ENCODE data around the gene NR0B2.
A peak's percentile ranks its signal among the peaks of the same experiment; 100 is the strongest.

Gene NR0B2

DNA sequence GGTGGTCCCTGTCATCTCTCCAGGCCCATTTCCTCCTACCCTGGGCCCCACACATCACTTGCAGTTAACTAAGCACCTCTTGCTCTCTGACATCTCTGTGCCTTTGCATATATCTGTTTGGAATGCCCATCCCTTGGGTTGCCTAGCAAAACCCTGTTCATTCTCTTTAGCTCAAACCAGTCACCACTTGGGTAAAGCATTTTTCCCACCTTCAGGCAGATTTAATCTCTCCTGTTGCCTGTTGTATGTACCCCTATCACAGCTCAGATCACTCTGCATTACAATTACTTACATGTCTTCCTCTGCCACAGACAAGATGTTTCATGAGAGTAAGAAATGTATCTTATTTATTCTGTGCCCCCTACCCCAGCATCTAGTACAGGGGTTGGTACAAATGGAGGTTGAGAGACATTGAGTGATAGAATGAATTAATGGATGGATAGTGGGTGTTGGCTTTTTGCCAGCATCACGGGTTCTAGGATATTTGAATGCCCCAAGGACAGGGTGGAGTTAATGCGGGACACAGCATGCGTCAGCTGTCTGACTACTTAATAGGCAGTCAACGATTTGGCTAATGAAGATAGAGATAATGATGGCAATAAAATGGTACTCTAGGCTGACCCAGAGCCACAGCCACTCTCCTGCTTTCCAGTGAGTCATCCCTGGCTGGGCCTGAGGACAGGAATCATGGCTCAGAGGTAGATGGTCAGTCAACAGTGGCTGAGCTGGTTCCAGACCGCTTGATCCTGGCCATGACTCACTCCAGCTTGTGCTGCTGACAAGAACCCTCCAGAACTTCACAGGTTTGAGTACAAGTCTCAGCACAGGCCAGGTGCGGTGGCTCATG is 6.5 kb downstream of the NR0B2 start:
- Histone ChIP-seq H2BK120ac (ENCODE audit: low read depth, low read length) (no peak overlapping the region), H3K4me2 (ENCODE audit: low read length, poor library complexity, severe bottlenecking) (no peak overlapping the region), H3K79me1 (replicated peaks; ENCODE audit: low read length, poor library complexity, severe bottlenecking) (no peaks in the 10 kb centered on the region), H3K9me3 (ENCODE audit: control insufficient read depth, low read length) (no peaks in the 10 kb centered on the region), H3K4ac (ENCODE audit: low read depth in 1 of 2, low read length in 2 of 2) (no peak overlapping the region), H4K8ac (ENCODE audit: low read length) (no peak overlapping the region), H3K9ac (ENCODE audit: low read length) (peak overlapping the region; percentile 8), H3K27me3 (ENCODE audit: control insufficient read depth in 1 of 2, insufficient read depth in 1 of 2, low read length in 2 of 2) (no peaks in the 10 kb centered on the region), H2BK15ac (ENCODE audit: low read depth, poor library complexity, severe bottlenecking) (no peak overlapping the region), H3K14ac (ENCODE audit: low read length in 2 of 2) (no peak overlapping the region), H3K36me3 (ENCODE audit: control insufficient read depth in 1 of 2, insufficient read depth in 2 of 2, low read depth in 1 of 2, low read length in 2 of 2) (peaks cover 0 to 4% of the 10 kb centered on the region in 2 experiments), H4K91ac (ENCODE audit: low read length) (no peak overlapping the region), H2AFZ (ENCODE audit: low read depth, low read length) (peak overlapping the region; percentile 56), H2BK12ac (ENCODE audit: low read length in 2 of 2) (no peak overlapping the region), H3K4me1 (ENCODE audit: control insufficient read depth, insufficient read depth, low read depth, low read length) (peaks cover 14% of the 10 kb centered on the region), H3K4me3 (ENCODE audit: insufficient read depth in 1 of 2, low read depth in 1 of 2, low read length in 2 of 2) (no peak overlapping the region), H2BK5ac (ENCODE audit: low read depth, low read length, poor library complexity, severe bottlenecking) (no peak overlapping the region), H3K18ac (ENCODE audit: low read depth in 1 of 2, low read length in 2 of 2) (no peak overlapping the region), H3K23ac (ENCODE audit: low read length in 2 of 2) (no peak overlapping the region), H2AK5ac (ENCODE audit: low read length, severe bottlenecking) (no peak overlapping the region), H3K27ac (ENCODE audit: low read length, poor library complexity, severe bottlenecking) (no peak overlapping the region)
- peak; percentile 84 for DNase-seq
- 33% methylated on average over 6 of the region's 6 CpGs for WGBS

DNA sequence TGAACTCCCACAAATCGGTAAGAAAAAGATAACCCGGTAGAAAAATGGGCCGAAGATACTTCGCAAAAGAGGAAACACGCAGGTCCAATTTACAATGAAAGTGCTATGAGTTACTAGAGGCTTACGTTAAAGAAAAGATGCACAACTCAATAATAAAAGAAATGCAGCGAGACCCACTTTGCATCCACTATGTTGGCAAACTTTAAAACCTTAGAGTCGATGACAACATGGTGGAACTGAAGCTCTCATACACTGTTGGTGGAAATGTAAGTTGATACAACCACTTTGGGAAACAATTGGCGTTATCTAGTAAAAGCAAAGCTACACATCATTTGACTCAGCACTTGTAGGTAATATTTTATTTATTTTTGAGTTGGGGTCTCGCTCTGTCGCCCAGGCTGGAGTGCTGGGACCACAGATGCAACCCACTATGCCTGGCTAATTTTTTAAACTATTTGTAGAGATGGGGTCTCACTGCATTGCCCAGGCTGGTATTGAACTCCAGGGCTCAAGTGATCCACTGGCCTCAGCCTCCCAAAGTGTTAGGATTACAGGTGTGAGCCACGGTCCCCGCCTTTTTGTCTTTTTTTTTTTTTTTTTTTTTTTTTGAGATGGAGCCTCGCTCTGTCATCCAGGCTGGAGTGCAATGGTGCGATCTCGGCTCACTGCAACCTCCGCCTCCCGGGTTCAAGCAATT is 12.8 kb downstream of the NR0B2 start:
- H2AK5ac ChIP-seq (ENCODE audit: low read length, severe bottlenecking), result no peak overlapping the region
- H3K27me3 ChIP-seq (ENCODE audit: control insufficient read depth in 1 of 2, insufficient read depth in 1 of 2, low read length in 2 of 2), result no peaks in the 10 kb centered on the region
- no peak overlapping the region for H2AFZ ChIP-seq (ENCODE audit: low read depth, low read length)
- H3K27ac ChIP-seq (ENCODE audit: low read length, poor library complexity, severe bottlenecking), result no peak overlapping the region
- H3K9me3 ChIP-seq (ENCODE audit: control insufficient read depth, low read length), result no peaks in the 10 kb centered on the region
- peaks cover 10% of the 10 kb centered on the region for H3K79me1 ChIP-seq (replicated peaks; ENCODE audit: low read length, poor library complexity, severe bottlenecking)
- H3K23ac ChIP-seq (ENCODE audit: low read length in 2 of 2), result no peak overlapping the region
- H2BK15ac ChIP-seq (ENCODE audit: low read depth, poor library complexity, severe bottlenecking), result no peak overlapping the region
- H3K36me3 ChIP-seq (ENCODE audit: control insufficient read depth in 1 of 2, insufficient read depth in 2 of 2, low read depth in 1 of 2, low read length in 2 of 2), result peaks cover 5 to 21% of the 10 kb centered on the region in 2 experiments
- no peak for DNase-seq
- no peak overlapping the region for H2BK5ac ChIP-seq (ENCODE audit: low read depth, low read length, poor library complexity, severe bottlenecking)
- no peak overlapping the region for H2BK120ac ChIP-seq (ENCODE audit: low read depth, low read length)
- no peak overlapping the region for H3K4ac ChIP-seq (ENCODE audit: low read depth in 1 of 2, low read length in 2 of 2)
- H3K4me3 ChIP-seq (ENCODE audit: insufficient read depth in 1 of 2, low read depth in 1 of 2, low read length in 2 of 2), result peak overlapping the region in 1 of 2 experiments; percentile 99
- no peak overlapping the region for H2BK12ac ChIP-seq (ENCODE audit: low read length in 2 of 2)
- peak overlapping the region; percentile 99 for H3K9ac ChIP-seq (ENCODE audit: low read length)
- H4K8ac ChIP-seq (ENCODE audit: low read length), result no peak overlapping the region
- H3K18ac ChIP-seq (ENCODE audit: low read depth in 1 of 2, low read length in 2 of 2), result no peak overlapping the region
- WGBS, result 80% methylated on average over 16 of the region's 18 CpGs
- no peak overlapping the region for H3K14ac ChIP-seq (ENCODE audit: low read length in 2 of 2)
- no peak overlapping the region for H4K91ac ChIP-seq (ENCODE audit: low read length)
- H3K4me1 ChIP-seq (ENCODE audit: control insufficient read depth, insufficient read depth, low read depth, low read length), result peaks cover 10% of the 10 kb centered on the region
- H3K4me2 ChIP-seq (ENCODE audit: low read length, poor library complexity, severe bottlenecking), result peak overlapping the region; percentile 65

DNA sequence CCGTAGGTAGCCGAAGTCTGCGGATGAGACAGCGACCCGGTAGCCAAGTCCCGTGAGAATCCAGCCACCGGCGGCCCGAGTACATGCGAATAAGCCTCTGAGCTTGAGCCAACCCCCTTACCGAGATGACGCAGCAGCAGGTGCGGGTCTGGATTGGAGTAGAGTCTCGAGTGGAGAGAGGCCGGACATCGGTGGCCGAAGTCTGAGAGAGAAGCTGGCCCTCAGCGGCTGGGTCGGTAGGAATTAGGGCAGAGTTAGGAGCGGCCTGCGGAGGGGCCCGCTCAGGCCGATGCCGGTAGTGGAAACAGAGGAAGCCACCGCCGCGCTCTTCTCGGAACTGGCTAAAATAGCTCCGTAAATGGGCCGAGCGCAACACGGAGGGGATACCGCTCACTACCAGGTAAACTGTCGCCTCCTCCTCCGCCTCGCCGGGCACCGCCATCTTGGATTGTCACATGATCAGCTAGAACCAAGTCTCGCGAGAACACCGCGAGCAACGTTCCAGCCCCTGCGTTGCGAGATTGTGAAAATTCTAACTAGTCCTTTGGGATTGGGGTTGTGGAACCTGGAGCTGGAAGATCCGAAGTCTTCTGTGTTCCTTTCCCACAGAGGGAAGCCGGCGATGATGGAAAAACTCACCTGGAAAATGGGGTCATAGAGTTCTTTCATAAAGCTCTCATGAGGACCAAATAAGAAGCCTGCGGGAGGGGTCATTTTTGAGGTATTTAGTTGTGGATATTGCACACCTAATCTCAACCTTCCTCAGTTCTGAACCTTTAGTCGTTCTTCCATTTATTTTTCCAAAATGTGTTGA is 13.6 kb downstream of the NR0B2 start, which contains the start of gene GPATCH3:
TSS of gene GPATCH3 (minus strand) at position 467 of the 814 bp plus-strand sequence. CDS start at position 442, 25 bp downstream.
- H3K27ac ChIP-seq (ENCODE audit: low read length, poor library complexity, severe bottlenecking), result peak within 1 kb of the TSS; percentile 98
- peak within 1 kb of the TSS; percentile 87 to 89 for H3K18ac ChIP-seq (ENCODE audit: low read depth in 1 of 2, low read length in 2 of 2)
- peak within 1 kb of the TSS; percentile 85 for H2BK5ac ChIP-seq (ENCODE audit: low read depth, low read length, poor library complexity, severe bottlenecking)
- H3K79me1 ChIP-seq (replicated peaks; ENCODE audit: low read length, poor library complexity, severe bottlenecking), result peaks cover 12% of the 10 kb centered on the region
- peak within 1 kb of the TSS in 1 of 2 experiments; percentile 94 for H3K14ac ChIP-seq (ENCODE audit: low read length in 2 of 2)
- peaks cover 10% of the 10 kb centered on the region for H3K4me1 ChIP-seq (ENCODE audit: control insufficient read depth, insufficient read depth, low read depth, low read length)
- peaks cover 6 to 28% of the 10 kb centered on the region in 2 experiments for H3K36me3 ChIP-seq (ENCODE audit: control insufficient read depth in 1 of 2, insufficient read depth in 2 of 2, low read depth in 1 of 2, low read length in 2 of 2)
- H2AK5ac ChIP-seq (ENCODE audit: low read length, severe bottlenecking), result no peak within 1 kb of the TSS
- peak within 1 kb of the TSS; percentile 86 for H4K91ac ChIP-seq (ENCODE audit: low read length)
- peak within 1 kb of the TSS; percentile 80 to 89 for H3K4ac ChIP-seq (ENCODE audit: low read depth in 1 of 2, low read length in 2 of 2)
- peak within 1 kb of the TSS; percentile 99 for H3K9ac ChIP-seq (ENCODE audit: low read length)
- peak within 1 kb of the TSS; percentile 74 for H3K4me2 ChIP-seq (ENCODE audit: low read length, poor library complexity, severe bottlenecking)
- H3K4me3 ChIP-seq (ENCODE audit: insufficient read depth in 1 of 2, low read depth in 1 of 2, low read length in 2 of 2), result peak within 1 kb of the TSS; percentile 81 to 99
- H2AFZ ChIP-seq (ENCODE audit: low read depth, low read length), result peak within 1 kb of the TSS; percentile 88
- DNase-seq, result peak; percentile 94
- WGBS, result 1% methylated on average over 48 of the region's 50 CpGs
- H2BK12ac ChIP-seq (ENCODE audit: low read length in 2 of 2), result no peak within 1 kb of the TSS
- H3K23ac ChIP-seq (ENCODE audit: low read length in 2 of 2), result peak within 1 kb of the TSS in 1 of 2 experiments; percentile 60
- H4K8ac ChIP-seq (ENCODE audit: low read length), result peak within 1 kb of the TSS; percentile 98
- H2BK120ac ChIP-seq (ENCODE audit: low read depth, low read length), result no peak within 1 kb of the TSS
- H2BK15ac ChIP-seq (ENCODE audit: low read depth, poor library complexity, severe bottlenecking), result peak within 1 kb of the TSS; percentile 52
- no peaks in the 10 kb centered on the region for H3K27me3 ChIP-seq (ENCODE audit: control insufficient read depth in 1 of 2, insufficient read depth in 1 of 2, low read length in 2 of 2)
- no peaks in the 10 kb centered on the region for H3K9me3 ChIP-seq (ENCODE audit: control insufficient read depth, low read length)
